B cell (primary cell): ENCODE measurements around the gene MTF1. TPM values are rescaled to one million over a fixed set of nuclear protein-coding genes. Genes with fewer than 3 reads are reported as not detected.

Experiments
- ATAC-seq: fragments of 200-7000 bp; cut with Tn5 transposase; one replicate; pipeline ENCODE4 v1.10.0; 2021; ENCODE audit warnings: low read depth, mild to moderate bottlenecking, moderate number of reproducible peaks, moderate library complexity
- CTCF ChIA-PET: fragments of 350-600 bp; sonication (Branson Sonifier 250); formaldehyde crosslinking; loops from one replicate; lab custom pipeline; 2021; ENCODE audit warnings: antibody characterized with exemption, inconsistent platforms; lab: Charles Lee
- POLR2A ChIA-PET: fragments of 350-600 bp; sonication (Branson Sonifier 250); formaldehyde crosslinking; loops from one replicate; lab custom pipeline; 2021; ENCODE audit warnings: antibody characterized with exemption; lab: Charles Lee
- DNase-seq: peaks from one replicate; pipeline ENCODE4 v3.0.0; 2013
- H2AFZ ChIP-seq: 2 replicates; pipeline ENCODE4 v1.6.1; 2012; ENCODE audit warnings: mild to moderate bottlenecking, low read depth, low read length; ENCODE audit not compliant: insufficient read depth, poor library complexity, severe bottlenecking
- H3K27ac ChIP-seq, 2 donors: 1 replicate in 1 of 2; 2 replicates in 1 of 2; pipeline ENCODE4 v1.5.1; 2012 to 2013; ENCODE audit warnings: low read length in 2 of 2, mild to moderate bottlenecking in 2 of 2, moderate library complexity in 1 of 2
- H3K27me3 ChIP-seq, 4 experiments: fragments of 200-600 bp in 1 of 4; sonication (generic) in 1 of 4; replicated peaks in 1 of 4; 1 replicate in 2 of 4; 2 replicates in 2 of 4; pipeline versions ENCODE4 v1.6.1 to v1.7.0; 2013 to 2016; ENCODE audit warnings: low read length in 3 of 4, mild to moderate bottlenecking in 2 of 4, mixed read lengths in 1 of 4, moderate library complexity in 1 of 4; ENCODE audit not compliant: insufficient read depth in 4 of 4, control insufficient read depth in 3 of 4; ENCODE audit errors: control extremely low read depth in 1 of 4
- H3K36me3 ChIP-seq, 2 experiments: replicated peaks in 1 of 2; 1 replicate in 1 of 2; 2 replicates in 1 of 2; pipeline versions ENCODE4 v1.6.1 to v1.7.1; 2013; ENCODE audit warnings: low read length in 1 of 2; ENCODE audit not compliant: insufficient read depth in 2 of 2, control insufficient read depth in 1 of 2; ENCODE audit errors: control extremely low read depth in 1 of 2, extremely low read depth in 1 of 2
- H3K4me1 ChIP-seq, 2 donors: fragments of 200-600 bp in 1 of 2; sonication (generic) in 1 of 2; 1 replicate in 1 of 2; 2 replicates in 1 of 2; pipeline versions ENCODE4 v1.5.1 to v1.6.1; 2013 to 2017; ENCODE audit warnings: low read length in 2 of 2; ENCODE audit not compliant: control insufficient read depth in 2 of 2, insufficient read depth in 2 of 2
- H3K4me2 ChIP-seq: replicated peaks from 2 replicates; pipeline ENCODE3; 2012; ENCODE audit warnings: mild to moderate bottlenecking, low read depth, low read length; ENCODE audit not compliant: poor library complexity, severe bottlenecking
- H3K4me3 ChIP-seq, 5 experiments: fragments of 200-600 bp in 1 of 5; sonication (generic) in 1 of 5; 1 replicate in 3 of 5; 2 replicates in 2 of 5; pipeline versions ENCODE4 v1.5.1 to v1.7.0; 2011 to 2016; ENCODE audit warnings: low read length in 4 of 5, mild to moderate bottlenecking in 4 of 5, low read depth in 2 of 5, control low read depth in 1 of 5, moderate library complexity in 1 of 5; ENCODE audit not compliant: insufficient read depth in 1 of 5; ENCODE audit errors: control extremely low read depth in 1 of 5, extremely low read depth in 1 of 5
- H3K79me2 ChIP-seq: fragments of 200-600 bp; sonication (generic); one replicate; pipeline ENCODE4 v1.6.0; 2016; ENCODE audit warnings: low read length; ENCODE audit not compliant: control insufficient read depth, insufficient read depth
- H3K9ac ChIP-seq: fragments of 200-600 bp; sonication (generic); 2 replicates; pipeline ENCODE4 v1.6.1; 2017; ENCODE audit warnings: mild to moderate bottlenecking, low read length, moderate library complexity
- H3K9me3 ChIP-seq, 3 donors: one replicate each; pipeline versions ENCODE4 v1.6.1 to v1.7.1; 2013; ENCODE audit warnings: low read length in 2 of 3; ENCODE audit not compliant: control insufficient read depth in 2 of 3, insufficient read depth in 1 of 3; ENCODE audit errors: control extremely low read depth in 1 of 3
- H4K20me1 ChIP-seq: 2 replicates; pipeline ENCODE4 v1.6.0; 2012; ENCODE audit warnings: mild to moderate bottlenecking, low read length; ENCODE audit not compliant: insufficient read depth, control insufficient read depth, poor library complexity, severe bottlenecking
- H3K27ac Mint-ChIP-seq: one replicate; pipeline ENCODE4 v1.8.0; 2021; ENCODE audit warnings: mixed read lengths
- H3K27me3 Mint-ChIP-seq: one replicate; pipeline ENCODE4 v1.8.0; 2021; ENCODE audit warnings: mixed read lengths
- H3K4me1 Mint-ChIP-seq: one replicate; pipeline ENCODE4 v1.8.0; 2021; ENCODE audit warnings: mixed read lengths
- H3K4me3 Mint-ChIP-seq: one replicate; pipeline ENCODE4 v1.8.0; 2021; ENCODE audit warnings: mixed read lengths
- H3K9me3 Mint-ChIP-seq: one replicate; pipeline ENCODE4 v1.8.0; 2022; ENCODE audit warnings: mixed read lengths; ENCODE audit not compliant: insufficient read depth
- EZH2 ChIP-seq: IDR thresholded peaks from 2 replicates; pipeline ENCODE4 v1.6.1; 2012; ENCODE audit warnings: borderline replicate concordance, low read depth, mild to moderate bottlenecking, moderate library complexity, low read length; ENCODE audit not compliant: insufficient read depth, poor library complexity, severe bottlenecking
- WGBS: methylation state at CpG from one replicate; pipeline ENCODE4 v1.1.5; 2013; ENCODE audit warnings: missing lambda C conversion rate; ENCODE audit not compliant: insufficient coverage; 5-methylcytosine and 5-hydroxymethylcytosine counted together
- intact Hi-C: fragments of 100-400 bp; cut with micrococcal nuclease; formaldehyde crosslinking; loops from one replicate; pipeline ENCODE4 v1.10.0; 2022
- polyA plus RNA-seq: library from polyadenylated mRNA; depleted of rRNA; stranded (reverse); fragments of >200 nt; gene quantifications from 2 replicates; pipeline ENCODE4 v1.2.3, GENCODE V29; 2012
- total RNA-seq, 2 donors: library from RNA; stranded (reverse); fragments of 120-200 nt in 1 of 2; gene quantifications; 1 replicate in 1 of 2; 2 replicates in 1 of 2; pipeline versions ENCODE4 v1.2.3 to v1.2.4, GENCODE V29; 2013 to 2022
- TF ChIP-seq, protein P1 (sequence below): fragments of 200-600 bp; IDR thresholded peaks from one replicate; pipeline ENCODE4 v1.8.0; 2022; ENCODE audit warnings: antibody characterized with exemption, mild to moderate bottlenecking

MTF1 gene
- total and polyA plus RNA-seq, 2 donors (not counting 1 experiment from before 2014, with no cell fraction given), result 6.2 to 36.7 TPM

- ATAC-seq (peak; percentile 90), DNase-seq (peak; percentile 91)
- H3K27ac ChIP-seq, result peak within 1 kb of the TSS; percentile 68 to 94
- H3K9ac ChIP-seq, result peak within 1 kb of the TSS; percentile 93
- H3K27me3 ChIP-seq, result no peaks in the 10 kb centered on the region
- peaks cover 14 to 31% of the 10 kb centered on the region in 2 donors for H3K4me1 ChIP-seq
- Mint-ChIP-seq H3K4me1 (peaks cover 40% of the 10 kb centered on the region), H3K27ac (peak within 1 kb of the TSS; percentile 98), H3K9me3 (no peaks in the 10 kb centered on the region), H3K27me3 (no peaks in the 10 kb centered on the region), H3K4me3 (peak within 1 kb of the TSS; percentile 98)
- WGBS, result under 1% methylated on average over 95 of the region's 95 CpGs
- peaks cover 25% of the 10 kb centered on the region for H3K79me2 ChIP-seq
- peaks cover 27% of the 10 kb centered on the region for H4K20me1 ChIP-seq
- H2AFZ ChIP-seq, result peak within 1 kb of the TSS; percentile 96
- intact Hi-C loops, result loop anchor here (1.0 to 5.0 kb wide), 5 partner anchors 52 to 333 kb away; partner anchors contain the start of genes CDCA8, INPP5B, MTF1 and SF3A3
- ChIA-PET POLR2A (interaction anchor here (0.7 to 2.3 kb wide), 7 partner anchors 8 to 118 kb away, joined by 3 to 8 read pairs (median 4); partner anchors contain the start of gene MTF1), CTCF (interaction anchor here (0.6 to 2.5 kb wide), 5 partner anchors 15 to 184 kb away, joined by 3 to 20 read pairs (median 6); partner anchors contain the start of gene MTF1)
- H3K4me2 ChIP-seq, result peak within 1 kb of the TSS; percentile 95
- H3K4me3 ChIP-seq, result peak within 1 kb of the TSS; percentile 78 to 88 (median 83)
- peaks cover 0 to 45% of the 10 kb centered on the region in 2 experiments for H3K36me3 ChIP-seq
- TF ChIP-seq EZH2, result no peak
- H3K9me3 ChIP-seq, result no peaks in the 10 kb centered on the region
Measured at GRCh38 chr1:37807555-37808368, 51.6 kb downstream of the MTF1 start, which contains the start of the genes C1orf122 and YRDC. C1orf122 (plus strand) TSS chr1:37807790; CDS start chr1:37808405, 615 bp downstream. YRDC (minus strand) TSS chr1:37808208; CDS start chr1:37808180, 28 bp downstream.

GRCh38 chr1:37807220-37807554, 52.2 kb downstream of the MTF1 start:
- ChIA-PET CTCF (interaction anchor here (2.5 kb wide), 1 partner anchor 53 kb away, joined by 20 read pairs; the partner anchor contains the start of gene MTF1), POLR2A (interaction anchor here (2.0 to 2.3 kb wide), 2 partner anchors 10 to 53 kb away, joined by 5 to 8 read pairs; partner anchors contain the start of gene MTF1)
- Mint-ChIP-seq H3K4me1 (peaks cover 40% of the 10 kb centered on the region), H3K9me3 (no peaks in the 10 kb centered on the region), H3K27me3 (no peaks in the 10 kb centered on the region), H3K4me3 (peak overlapping the region; percentile 85), H3K27ac (peak overlapping the region; percentile 81)
- peak overlapping the region; percentile 96 for H2AFZ ChIP-seq
- intact Hi-C loops, result loop anchor here (5.0 kb wide), 1 partner anchor 140 kb away; the partner anchor contains the start of gene INPP5B
- peak overlapping the region; percentile 93 for H3K9ac ChIP-seq
- H3K4me1 ChIP-seq, result peaks cover 14 to 31% of the 10 kb centered on the region in 2 donors
- ATAC-seq (no peak), DNase-seq (no peak)
- H3K27me3 ChIP-seq, result no peaks in the 10 kb centered on the region
- H3K4me3 ChIP-seq, result peak overlapping the region; percentile 78 to 88 (median 83)
- H4K20me1 ChIP-seq, result peaks cover 27% of the 10 kb centered on the region
- H3K4me2 ChIP-seq, result peak overlapping the region; percentile 95
- peaks cover 0 to 50% of the 10 kb centered on the region in 2 experiments for H3K36me3 ChIP-seq
- peaks cover 23% of the 10 kb centered on the region for H3K79me2 ChIP-seq
- WGBS, result 25% methylated on average over 7 of the region's 9 CpGs
- no peak for TF ChIP-seq EZH2
- TF ChIP-seq, protein P1, sequence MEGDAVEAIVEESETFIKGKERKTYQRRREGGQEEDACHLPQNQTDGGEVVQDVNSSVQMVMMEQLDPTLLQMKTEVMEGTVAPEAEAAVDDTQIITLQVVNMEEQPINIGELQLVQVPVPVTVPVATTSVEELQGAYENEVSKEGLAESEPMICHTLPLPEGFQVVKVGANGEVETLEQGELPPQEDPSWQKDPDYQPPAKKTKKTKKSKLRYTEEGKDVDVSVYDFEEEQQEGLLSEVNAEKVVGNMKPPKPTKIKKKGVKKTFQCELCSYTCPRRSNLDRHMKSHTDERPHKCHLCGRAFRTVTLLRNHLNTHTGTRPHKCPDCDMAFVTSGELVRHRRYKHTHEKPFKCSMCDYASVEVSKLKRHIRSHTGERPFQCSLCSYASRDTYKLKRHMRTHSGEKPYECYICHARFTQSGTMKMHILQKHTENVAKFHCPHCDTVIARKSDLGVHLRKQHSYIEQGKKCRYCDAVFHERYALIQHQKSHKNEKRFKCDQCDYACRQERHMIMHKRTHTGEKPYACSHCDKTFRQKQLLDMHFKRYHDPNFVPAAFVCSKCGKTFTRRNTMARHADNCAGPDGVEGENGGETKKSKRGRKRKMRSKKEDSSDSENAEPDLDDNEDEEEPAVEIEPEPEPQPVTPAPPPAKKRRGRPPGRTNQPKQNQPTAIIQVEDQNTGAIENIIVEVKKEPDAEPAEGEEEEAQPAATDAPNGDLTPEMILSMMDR, result no peak
- peak overlapping the region; percentile 38 to 94 for H3K27ac ChIP-seq
- H3K9me3 ChIP-seq, result no peaks in the 10 kb centered on the region
